HPDE6-E6E7 (cell line): ENCODE results near the gene CSTPP1.

Experiments used
- DNase-seq: peaks from one replicate; pipeline ENCODE4 v3.0.0; 2011; ENCODE audit warnings: missing footprints; ENCODE audit errors: extremely low spot score

The CSTPP1 gene, protein sequence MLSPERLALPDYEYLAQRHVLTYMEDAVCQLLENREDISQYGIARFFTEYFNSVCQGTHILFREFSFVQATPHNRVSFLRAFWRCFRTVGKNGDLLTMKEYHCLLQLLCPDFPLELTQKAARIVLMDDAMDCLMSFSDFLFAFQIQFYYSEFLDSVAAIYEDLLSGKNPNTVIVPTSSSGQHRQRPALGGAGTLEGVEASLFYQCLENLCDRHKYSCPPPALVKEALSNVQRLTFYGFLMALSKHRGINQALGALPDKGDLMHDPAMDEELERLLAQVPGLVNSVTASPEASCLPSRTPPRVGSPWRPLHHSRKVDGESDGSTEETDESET

GRCh38 chr11:46936138-46937110 lies at the start of gene CSTPP1:
CSTPP1 (plus strand) TSS chr11:46936761; CDS start chr11:46936806, 45 bp downstream.
- DNase-seq = peak; percentile 95

DNA sequence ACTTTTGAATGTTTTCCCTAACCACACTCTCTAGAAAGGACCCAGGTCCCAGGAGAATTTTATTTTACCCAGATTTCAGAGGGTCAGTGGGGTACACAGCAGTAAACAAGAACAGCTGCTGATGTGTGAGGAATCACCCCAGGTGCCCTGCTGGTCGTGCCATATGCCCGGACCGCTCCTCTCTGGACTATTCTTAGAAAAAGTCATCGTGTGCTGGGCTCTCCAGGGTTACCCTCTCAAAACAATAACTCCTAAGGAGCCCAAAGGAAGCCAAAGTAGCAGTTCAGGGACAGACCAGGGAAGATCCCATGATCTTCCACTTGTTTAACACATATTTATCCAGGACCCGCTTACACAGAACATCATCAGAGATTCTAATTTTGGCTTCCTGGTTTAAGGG lies 47.9 kb upstream of the CSTPP1 start:
- DNase-seq = no peak

- no peak for DNase-seq
Observed at GRCh38 chr11:46889251-46889650, 47.3 kb upstream of the CSTPP1 start.

- peak; percentile 64 for DNase-seq
Observed at GRCh38 chr11:46889689-46890475, 46.7 kb upstream of the CSTPP1 start.

- no peak for DNase-seq
Observed at GRCh38 chr11:46890665-46891064, 45.9 kb upstream of the CSTPP1 start.

GRCh38 chr11:46892109-46892508 lies 44.5 kb upstream of the CSTPP1 start:
- no peak for DNase-seq

- DNase-seq = no peak
Observed at GRCh38 chr11:46892838-46893237, 43.7 kb upstream of the CSTPP1 start.

DNA sequence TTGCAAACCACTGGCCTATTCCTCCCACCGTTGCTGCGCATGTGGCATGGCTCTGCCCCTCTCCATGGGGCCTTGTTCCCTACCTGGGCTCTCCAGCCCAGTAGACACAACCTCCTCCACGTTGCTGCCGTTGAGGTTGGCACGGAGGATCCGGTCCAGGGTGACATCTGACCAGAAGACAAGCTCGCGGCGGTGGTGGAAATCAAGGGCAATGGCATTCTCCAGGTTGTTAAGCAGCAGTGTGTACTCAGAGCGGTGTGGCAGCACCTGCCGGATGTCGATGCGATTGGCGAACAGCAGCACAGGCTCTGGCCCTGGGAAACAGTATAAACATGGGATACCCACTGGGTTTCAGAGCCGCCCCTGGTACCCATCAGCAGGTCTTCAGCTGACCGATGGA lies 42.1 kb upstream of the CSTPP1 start:
- no peak for DNase-seq

DNA sequence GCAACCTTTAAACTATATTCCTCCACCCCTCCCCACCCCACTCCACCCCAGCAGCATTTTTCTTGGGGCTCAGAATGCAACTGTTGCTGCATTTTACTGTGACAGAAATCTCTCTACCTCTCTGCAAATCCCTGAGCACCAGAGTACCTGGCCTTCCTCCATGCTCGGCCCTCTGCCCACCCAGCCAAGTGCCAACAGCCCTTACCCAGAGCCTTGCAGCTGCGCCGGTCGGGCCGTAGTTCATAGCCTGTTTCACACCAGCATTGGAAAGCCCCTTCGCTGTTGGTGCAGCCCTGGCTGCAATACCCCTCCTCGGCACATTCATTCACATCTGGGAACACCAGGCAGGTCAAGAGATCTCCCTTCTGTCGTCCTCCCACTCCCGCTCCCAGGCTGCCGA lies 41.6 kb upstream of the CSTPP1 start:
- no peak for DNase-seq

DNA sequence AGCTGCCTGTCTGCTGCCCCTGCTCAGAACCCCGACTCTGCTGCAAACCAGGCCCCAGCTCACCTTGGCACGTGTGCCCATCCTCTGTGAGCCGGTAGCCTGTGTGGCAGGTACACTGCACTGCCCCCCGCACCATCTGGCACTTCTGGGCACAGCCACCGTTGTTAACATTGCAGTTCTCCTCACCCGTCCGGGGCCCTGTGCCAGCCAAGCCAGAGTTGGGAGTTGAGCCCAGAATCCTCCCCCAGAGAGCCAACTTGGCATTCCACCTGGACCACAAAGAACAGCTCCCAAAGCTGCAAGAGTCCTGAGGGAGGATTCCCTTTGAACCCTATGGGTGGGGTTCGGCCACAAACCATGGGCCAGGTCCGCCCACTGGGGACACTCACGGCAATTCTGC lies 40.7 kb upstream of the CSTPP1 start:
- no peak for DNase-seq

GRCh38 chr11:46896719-46897406 lies 39.7 kb upstream of the CSTPP1 start:
- no peak for DNase-seq

- no peak for DNase-seq
Observed at GRCh38 chr11:46898396-46899095, 38.0 kb upstream of the CSTPP1 start.

GRCh38 chr11:46899501-46900025 lies 37.0 kb upstream of the CSTPP1 start:
- DNase-seq = no peak

DNA sequence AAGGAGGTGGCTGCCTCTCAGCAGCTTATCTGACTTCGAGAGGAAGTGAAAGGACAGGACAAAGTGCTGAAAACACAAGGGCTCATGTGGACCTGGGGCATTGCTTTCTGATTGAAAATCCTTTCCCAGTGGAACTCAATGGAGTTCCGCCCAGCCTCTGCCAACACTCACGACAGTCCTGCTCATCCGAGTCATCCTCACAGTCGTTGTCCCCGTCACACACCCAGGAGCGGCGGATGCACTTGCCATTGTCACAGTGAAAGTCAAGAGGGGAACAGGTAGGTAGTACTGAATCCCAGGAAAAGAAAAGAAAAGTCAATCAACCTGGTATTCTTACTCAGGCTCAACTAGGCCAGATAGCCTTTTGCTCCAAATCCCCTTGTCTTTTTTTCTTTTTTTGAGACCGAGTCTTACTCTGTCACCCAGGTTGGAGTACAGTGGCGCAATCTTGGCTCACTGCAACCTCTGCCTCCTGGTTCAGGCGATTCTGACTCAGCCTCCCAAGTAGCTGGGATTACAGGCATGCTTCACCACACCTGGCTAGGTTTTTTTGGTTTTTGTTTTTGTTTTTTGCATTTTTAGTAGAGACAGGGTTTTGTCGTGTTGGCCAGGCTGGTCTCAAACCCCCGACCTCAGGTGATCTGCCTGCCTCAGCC lies 36.3 kb upstream of the CSTPP1 start:
- no peak for DNase-seq

- no peak for DNase-seq
Observed at GRCh38 chr11:46901156-46901555, 35.4 kb upstream of the CSTPP1 start.

GRCh38 chr11:46902694-46903093 lies 33.9 kb upstream of the CSTPP1 start:
- no peak for DNase-seq

DNA sequence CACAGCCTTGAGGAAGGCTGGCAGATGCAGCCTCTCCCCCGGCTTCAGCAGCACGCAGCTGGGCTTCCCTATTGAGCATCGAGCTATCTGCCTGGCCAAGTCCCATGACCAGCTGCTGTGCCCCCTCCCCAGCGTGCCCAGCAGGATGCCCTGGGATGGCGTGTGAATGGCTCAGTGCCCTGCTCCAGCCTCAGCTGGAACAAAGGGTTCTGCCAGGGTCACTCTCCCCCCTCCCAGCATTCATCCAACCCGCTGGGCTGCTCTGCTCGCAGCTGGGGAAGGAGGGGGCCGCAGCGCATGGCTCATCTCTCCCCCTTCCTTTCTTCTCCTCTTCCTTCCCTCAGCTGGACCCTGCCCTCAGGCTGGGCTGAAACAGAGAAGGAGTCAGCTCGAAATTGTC lies 32.7 kb upstream of the CSTPP1 start:
- DNase-seq = no peak

DNA sequence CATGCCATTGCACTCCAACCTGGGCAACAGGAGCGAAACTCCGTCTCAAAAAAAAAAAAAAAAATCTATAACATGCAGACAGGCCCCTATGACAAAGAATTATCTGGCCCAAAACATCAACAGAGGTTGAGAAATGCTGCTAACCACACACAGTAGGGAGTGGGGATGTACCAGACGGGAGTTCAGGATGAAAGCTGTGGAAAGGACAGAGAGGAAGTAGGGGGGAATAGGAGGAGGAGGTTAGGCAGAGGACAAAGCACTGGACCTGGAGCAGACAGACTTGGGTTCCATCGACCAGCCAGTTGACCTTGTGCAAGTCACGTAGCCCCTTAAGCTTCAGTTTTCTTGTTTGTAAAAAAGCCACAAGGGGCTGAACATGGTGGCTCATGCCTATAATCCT lies 30.8 kb upstream of the CSTPP1 start:
- no peak for DNase-seq

DNA sequence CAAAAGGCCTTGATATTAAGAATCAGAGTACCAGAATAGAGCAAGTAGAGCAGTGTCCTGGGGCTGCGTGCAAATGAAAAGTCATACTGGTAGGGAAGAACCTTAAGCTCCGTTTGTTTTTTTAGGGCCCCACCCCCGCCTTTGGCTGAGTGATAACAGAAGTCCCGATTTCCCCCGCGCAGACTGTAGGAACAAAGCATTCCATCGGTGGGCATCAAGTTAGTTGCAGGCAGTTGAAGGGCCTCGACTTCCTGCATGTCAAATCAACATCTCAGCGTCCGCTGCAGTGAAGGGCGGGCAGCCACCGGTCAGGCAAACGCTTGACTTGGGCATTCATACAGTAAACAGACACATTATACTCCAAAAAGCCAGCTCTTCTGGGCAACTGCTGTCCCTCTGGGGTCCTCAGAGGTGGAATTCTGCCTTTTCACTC lies 29.9 kb upstream of the CSTPP1 start:
- DNase-seq = no peak

DNA sequence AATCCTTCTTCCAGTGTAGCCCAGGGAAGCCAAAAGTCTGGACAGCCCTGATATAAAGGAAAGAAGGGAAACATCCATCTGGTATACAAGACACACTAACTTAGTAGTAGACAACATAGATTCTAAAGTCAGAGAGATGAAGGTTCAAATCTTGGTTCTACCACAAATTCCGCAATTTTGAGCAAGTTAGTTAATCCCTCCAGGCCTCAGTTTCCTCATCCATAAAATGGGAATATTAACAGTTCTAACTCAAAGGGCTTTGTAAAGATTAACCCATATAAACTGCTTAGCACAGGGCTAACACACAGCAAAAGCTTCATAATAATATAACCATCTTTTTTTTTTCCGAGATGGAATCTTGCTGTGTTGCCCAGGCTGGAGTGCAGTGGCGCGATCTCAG lies 29.0 kb upstream of the CSTPP1 start:
- no peak for DNase-seq
